Measurements from ENCODE around the gene VTI1A. TPM values are rescaled to one million over a fixed set of nuclear protein-coding genes. Genes with fewer than 3 reads are reported as not detected.
"Not testable (repeated sequence)": the region's sequence is repeated elsewhere in the genome, so short reads cannot be mapped to it uniquely, and the experiment has no call there.

VTI1A gene
- total RNA-seq, 1 donor from 2014 or later = 36.9 TPM

DNA sequence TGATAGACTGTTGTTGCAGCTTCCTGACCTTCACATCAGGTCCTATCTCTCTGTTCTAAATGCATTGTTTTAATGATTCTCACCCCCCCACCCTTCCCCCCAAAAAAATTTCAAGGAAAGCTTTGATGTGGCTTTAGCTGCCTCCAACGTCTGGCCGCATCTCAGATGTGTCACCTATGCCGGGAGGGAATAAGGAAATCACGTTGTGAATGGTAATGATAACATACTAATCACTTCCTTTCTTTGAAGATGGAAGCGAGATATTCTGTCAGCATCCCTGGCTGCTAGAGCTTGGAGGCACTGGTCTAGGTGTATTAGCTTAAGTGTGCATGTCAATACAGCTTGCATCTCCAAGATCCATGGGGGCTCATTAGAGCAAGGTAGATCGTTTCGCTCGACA, 89.6 kb downstream of the VTI1A start:
- Histone ChIP-seq H3K27ac (no peak overlapping the region), H3K27me3 (ENCODE audit: low read depth) (no peaks in the 10 kb centered on the region), H3K9me3 (no peaks in the 10 kb centered on the region), H3K4me3 (no peak overlapping the region), H3K4me1 (peaks cover 14% of the 10 kb centered on the region), H3K36me3 (peaks cover 14% of the 10 kb centered on the region)
- no peak for DNase-seq
- TF ChIP-seq, protein P1, sequence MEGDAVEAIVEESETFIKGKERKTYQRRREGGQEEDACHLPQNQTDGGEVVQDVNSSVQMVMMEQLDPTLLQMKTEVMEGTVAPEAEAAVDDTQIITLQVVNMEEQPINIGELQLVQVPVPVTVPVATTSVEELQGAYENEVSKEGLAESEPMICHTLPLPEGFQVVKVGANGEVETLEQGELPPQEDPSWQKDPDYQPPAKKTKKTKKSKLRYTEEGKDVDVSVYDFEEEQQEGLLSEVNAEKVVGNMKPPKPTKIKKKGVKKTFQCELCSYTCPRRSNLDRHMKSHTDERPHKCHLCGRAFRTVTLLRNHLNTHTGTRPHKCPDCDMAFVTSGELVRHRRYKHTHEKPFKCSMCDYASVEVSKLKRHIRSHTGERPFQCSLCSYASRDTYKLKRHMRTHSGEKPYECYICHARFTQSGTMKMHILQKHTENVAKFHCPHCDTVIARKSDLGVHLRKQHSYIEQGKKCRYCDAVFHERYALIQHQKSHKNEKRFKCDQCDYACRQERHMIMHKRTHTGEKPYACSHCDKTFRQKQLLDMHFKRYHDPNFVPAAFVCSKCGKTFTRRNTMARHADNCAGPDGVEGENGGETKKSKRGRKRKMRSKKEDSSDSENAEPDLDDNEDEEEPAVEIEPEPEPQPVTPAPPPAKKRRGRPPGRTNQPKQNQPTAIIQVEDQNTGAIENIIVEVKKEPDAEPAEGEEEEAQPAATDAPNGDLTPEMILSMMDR (IDR thresholded peaks at IDR 0.05) = no peak
- intact Hi-C loops (cut with DNase I) = no loop called here
- no peak for ATAC-seq

DNA sequence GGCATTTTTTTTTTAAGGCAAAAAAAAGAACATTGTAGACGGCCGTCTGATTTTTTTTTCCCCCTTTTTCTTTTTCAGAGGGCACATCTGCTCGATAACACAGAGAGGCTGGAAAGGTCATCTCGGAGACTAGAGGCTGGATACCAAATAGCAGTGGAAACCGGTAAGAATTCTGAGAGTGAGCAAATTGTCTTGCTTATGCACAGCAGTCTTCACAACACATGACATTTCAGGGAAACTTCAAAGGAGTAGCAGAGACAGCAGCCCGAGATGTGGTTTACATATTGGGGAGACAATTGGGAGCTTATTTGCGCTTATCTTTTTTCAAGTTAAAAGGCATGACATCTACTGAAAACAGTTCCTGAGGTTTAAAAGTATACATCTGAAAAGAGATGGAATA, 91.2 kb downstream of the VTI1A start:
- TF ChIP-seq, protein P1 (IDR thresholded peaks at IDR 0.05) = no peak
- ATAC-seq (no peak), DNase-seq (no peak)
- peaks cover 4% of the 10 kb centered on the region for H3K4me1 ChIP-seq
- intact Hi-C loops (cut with DNase I) = no loop called here
- no peak overlapping the region for H3K27ac ChIP-seq
- peaks cover 14% of the 10 kb centered on the region for H3K36me3 ChIP-seq
- no peaks in the 10 kb centered on the region for H3K9me3 ChIP-seq
- no peaks in the 10 kb centered on the region for H3K27me3 ChIP-seq (ENCODE audit: low read depth)
- H3K4me3 ChIP-seq = no peak overlapping the region

DNA sequence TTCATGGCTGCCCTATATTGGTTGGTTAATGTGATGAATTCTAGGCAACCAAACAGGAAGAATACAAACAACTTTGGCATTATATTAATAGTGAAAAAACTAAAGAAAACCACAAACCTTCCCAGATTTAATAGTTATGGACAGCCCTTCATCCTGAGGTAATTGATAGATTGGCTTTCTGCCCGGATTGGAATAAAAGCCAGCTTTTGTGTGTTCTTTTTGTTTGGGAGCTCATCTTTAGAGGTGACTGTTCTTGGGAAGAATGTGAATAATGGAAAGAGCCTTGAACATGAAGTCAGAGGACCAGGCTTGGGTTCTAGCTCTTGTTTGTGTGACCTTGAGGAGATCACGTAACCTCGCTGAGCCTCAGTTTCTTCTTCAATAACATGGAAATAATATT, 92.3 kb downstream of the VTI1A start:
- Histone ChIP-seq H3K9me3 (no peaks in the 10 kb centered on the region), H3K27ac (no peak overlapping the region), H3K4me3 (no peak overlapping the region), H3K4me1 (peaks cover 4% of the 10 kb centered on the region), H3K27me3 (ENCODE audit: low read depth) (no peaks in the 10 kb centered on the region), H3K36me3 (peaks cover 14% of the 10 kb centered on the region)
- intact Hi-C loops (cut with DNase I) = no loop called here
- no peak for DNase-seq
- no peak for ATAC-seq
- TF ChIP-seq, protein P1 (IDR thresholded peaks at IDR 0.05) = no peak

DNA sequence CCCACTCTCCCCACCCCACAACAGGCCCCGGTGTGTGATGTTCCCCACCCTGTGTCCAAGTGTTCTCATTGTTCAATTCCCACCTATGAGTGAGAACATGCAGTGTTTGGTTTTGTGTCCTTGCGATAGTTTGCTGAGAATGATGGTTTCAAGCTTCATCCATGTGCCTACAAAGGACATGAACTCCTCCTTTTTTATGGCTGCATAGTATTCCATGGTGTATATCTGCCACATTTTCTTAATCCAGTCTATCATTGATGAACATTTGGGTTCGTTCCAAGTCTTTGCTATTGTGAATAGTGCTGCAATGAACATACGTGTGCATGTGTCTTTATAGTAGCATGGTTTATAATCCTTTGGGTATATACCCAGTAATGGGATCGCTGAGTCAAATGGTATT, 95.8 kb downstream of the VTI1A start:
- H3K9me3 ChIP-seq; H3K4me1 ChIP-seq; H3K27me3 ChIP-seq (ENCODE audit: low read depth); H3K27ac ChIP-seq; DNase-seq; ATAC-seq; H3K4me3 ChIP-seq; intact Hi-C loops (cut with DNase I): not testable (repeated sequence)
- H3K36me3 ChIP-seq = peaks cover 14% of the 10 kb centered on the region

DNA sequence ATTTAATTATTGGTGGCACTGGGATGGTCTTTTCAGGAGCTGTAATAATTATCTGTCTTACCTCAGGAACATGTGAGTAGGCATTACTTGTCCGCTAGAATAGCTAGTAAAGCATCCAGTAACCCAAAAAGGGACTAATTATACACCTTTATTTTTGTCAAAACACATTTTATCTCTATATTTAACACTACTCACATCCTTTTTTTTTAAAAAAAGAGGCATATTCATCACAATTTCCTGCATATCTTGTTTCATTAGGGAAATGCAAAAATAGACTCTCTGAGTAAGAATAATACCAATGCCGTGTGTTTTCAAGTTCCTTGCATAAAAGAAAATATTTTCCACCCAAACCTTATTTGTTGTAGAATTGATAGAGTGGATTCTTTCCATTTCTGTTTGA, 99.5 kb downstream of the VTI1A start:
- TF ChIP-seq, protein P1 (IDR thresholded peaks at IDR 0.05) = no peak
- intact Hi-C loops (cut with DNase I) = no loop called here
- ATAC-seq (no peak), DNase-seq (no peak)
- no peaks in the 10 kb centered on the region for H3K27me3 ChIP-seq (ENCODE audit: low read depth)
- no peak overlapping the region for H3K27ac ChIP-seq
- no peaks in the 10 kb centered on the region for H3K4me1 ChIP-seq
- H3K4me3 ChIP-seq = no peak overlapping the region
- no peaks in the 10 kb centered on the region for H3K36me3 ChIP-seq
- H3K9me3 ChIP-seq = no peaks in the 10 kb centered on the region

DNA sequence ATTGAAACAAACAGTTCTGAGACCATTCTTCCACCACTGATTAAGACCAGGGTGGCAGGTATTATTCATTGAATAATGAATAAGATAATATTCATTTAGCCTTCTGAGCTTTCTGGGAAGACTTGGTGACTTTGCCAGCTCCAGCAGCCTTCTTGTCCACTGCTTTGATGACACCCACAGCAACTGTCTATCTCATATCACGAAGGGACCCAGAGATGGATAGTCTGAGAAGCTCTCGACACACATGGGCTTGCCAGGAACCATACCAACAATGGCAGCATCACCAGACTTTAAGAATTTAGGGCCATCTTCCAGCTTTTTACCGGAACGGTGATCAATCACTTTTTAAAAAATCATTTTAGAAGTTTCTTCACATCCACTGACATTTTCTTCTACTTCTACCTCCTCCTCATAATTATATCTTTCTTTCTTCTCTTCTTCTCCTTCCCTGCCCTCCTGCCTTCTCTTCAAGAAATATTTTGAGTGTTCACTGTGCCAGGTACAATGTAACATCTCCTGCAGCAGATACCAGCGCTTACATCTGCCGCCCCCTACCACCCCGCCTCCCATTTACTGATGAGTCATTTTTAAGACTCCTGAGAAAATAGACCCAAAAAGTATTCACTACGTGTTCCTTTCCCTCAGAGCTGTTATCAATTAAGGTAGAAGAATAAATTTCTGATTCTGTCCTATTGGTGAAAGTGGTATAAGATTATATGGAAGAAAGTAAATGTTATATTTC, 101.7 kb downstream of the VTI1A start:
- DNase-seq (no peak), ATAC-seq (no peak)
- no peaks in the 10 kb centered on the region for H3K9me3 ChIP-seq
- no peak overlapping the region for H3K27ac ChIP-seq
- intact Hi-C loops (cut with DNase I) = no loop called here
- no peaks in the 10 kb centered on the region for H3K27me3 ChIP-seq (ENCODE audit: low read depth)
- no peak overlapping the region for H3K4me3 ChIP-seq
- no peaks in the 10 kb centered on the region for H3K4me1 ChIP-seq
- TF ChIP-seq, protein P1 (IDR thresholded peaks at IDR 0.05) = no peak
- no peaks in the 10 kb centered on the region for H3K36me3 ChIP-seq
